Upper lobe of left lung (tissue), 4 donors: ENCODE results near the gene PAQR5.

Experiments
- EP300 ChIP-seq, 4 donors: sonication (generic); formaldehyde crosslinking; IDR thresholded peaks; one replicate each; pipeline ENCODE4 v1.5.1; 2017; ENCODE audit warnings: antibody characterized with exemption in 4 of 4, control low read depth in 2 of 4
- POLR2A ChIP-seq, 4 donors: fragments of 450-650 bp; IDR thresholded peaks; one replicate each; pipeline ENCODE4 v1.5.1; 2016 to 2017; ENCODE audit warnings: antibody characterized with exemption in 4 of 4, mild to moderate bottlenecking in 2 of 4
- TF ChIP-seq, protein P1 (sequence below), 6 experiments: fragments of 450-650 bp in 4 of 6; fragments of 200-600 bp in 2 of 6; sonication (generic) in 2 of 6; IDR thresholded peaks; one replicate each; pipeline ENCODE4 v1.5.1; 2016 to 2019; ENCODE audit warnings: antibody characterized with exemption in 6 of 6

DNA sequence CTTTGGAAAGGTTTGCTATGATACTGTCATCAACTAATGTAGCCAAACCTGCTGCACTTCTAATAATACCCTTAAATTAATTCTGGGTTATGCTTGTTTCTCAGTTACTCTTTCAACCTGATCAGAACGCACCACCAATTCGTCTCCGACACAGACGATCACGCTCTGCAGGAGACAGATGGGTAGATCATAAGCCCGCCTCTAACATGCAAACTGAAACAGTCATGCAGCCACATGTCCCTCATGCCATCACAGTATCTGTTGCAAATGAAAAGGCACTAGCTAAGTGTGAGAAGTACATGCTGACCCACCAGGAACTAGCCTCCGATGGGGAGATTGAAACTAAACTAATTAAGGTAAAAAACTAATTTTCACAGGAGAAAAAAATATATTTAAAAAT lies 146.0 kb downstream of the PAQR5 start:
- TF ChIP-seq, protein P1, sequence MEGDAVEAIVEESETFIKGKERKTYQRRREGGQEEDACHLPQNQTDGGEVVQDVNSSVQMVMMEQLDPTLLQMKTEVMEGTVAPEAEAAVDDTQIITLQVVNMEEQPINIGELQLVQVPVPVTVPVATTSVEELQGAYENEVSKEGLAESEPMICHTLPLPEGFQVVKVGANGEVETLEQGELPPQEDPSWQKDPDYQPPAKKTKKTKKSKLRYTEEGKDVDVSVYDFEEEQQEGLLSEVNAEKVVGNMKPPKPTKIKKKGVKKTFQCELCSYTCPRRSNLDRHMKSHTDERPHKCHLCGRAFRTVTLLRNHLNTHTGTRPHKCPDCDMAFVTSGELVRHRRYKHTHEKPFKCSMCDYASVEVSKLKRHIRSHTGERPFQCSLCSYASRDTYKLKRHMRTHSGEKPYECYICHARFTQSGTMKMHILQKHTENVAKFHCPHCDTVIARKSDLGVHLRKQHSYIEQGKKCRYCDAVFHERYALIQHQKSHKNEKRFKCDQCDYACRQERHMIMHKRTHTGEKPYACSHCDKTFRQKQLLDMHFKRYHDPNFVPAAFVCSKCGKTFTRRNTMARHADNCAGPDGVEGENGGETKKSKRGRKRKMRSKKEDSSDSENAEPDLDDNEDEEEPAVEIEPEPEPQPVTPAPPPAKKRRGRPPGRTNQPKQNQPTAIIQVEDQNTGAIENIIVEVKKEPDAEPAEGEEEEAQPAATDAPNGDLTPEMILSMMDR (IDR thresholded peaks at IDR 0.05) = no peak
- TF ChIP-seq POLR2A (IDR thresholded peaks at IDR 0.05) (no peak), EP300 (IDR thresholded peaks at IDR 0.05) (no peak)
